K562 (cell line): ENCODE data around the gene AP2S1. TPM values are rescaled to one million over a fixed set of nuclear protein-coding genes. Genes with fewer than 3 reads are reported as not detected.

Source experiments
- CREM ChIP-seq: IDR thresholded peaks from 2 replicates; pipeline ENCODE4 v1.6.1; 2014; ENCODE audit warnings: antibody characterized with exemption, low read depth
- ERF ChIP-seq: fragments of 450-650 bp; formaldehyde crosslinking; IDR thresholded peaks from 2 replicates; pipeline ENCODE4 v1.4.0; 2020; ENCODE audit warnings: mild to moderate bottlenecking, mixed read lengths
- ETS2 ChIP-seq: IDR thresholded peaks from 2 replicates; pipeline ENCODE4 v1.6.1; 2016; ENCODE audit warnings: borderline replicate concordance, missing genetic modification characterization, mild to moderate bottlenecking, moderate library complexity, missing compliant biosample characterization; ENCODE audit not compliant: poor library complexity, severe bottlenecking
- MCM2 ChIP-seq: fragments of 450-650 bp; IDR thresholded peaks from 2 replicates; pipeline ENCODE4 v1.6.1; 2017; ENCODE audit warnings: low read depth, mild to moderate bottlenecking
- POLR2A ChIP-seq: fragments of 450-650 bp; conservative IDR thresholded peaks from 2 replicates; pipeline ENCODE4 v1.6.1; 2016
- RBM22 ChIP-seq: fragments of 200-400 bp; formaldehyde crosslinking; IDR thresholded peaks from 2 replicates; pipeline ENCODE4 v1.6.1; 2018; ENCODE audit warnings: low read length, low read depth; ENCODE audit not compliant: poor library complexity, severe bottlenecking
- polyA plus RNA-seq, 8 experiments: library from polyadenylated mRNA; depleted of rRNA in 4 of 8; stranded (reverse) in 5 of 8; unstranded in 3 of 8; fragments of >200 nt; fragmentation: Nextera tagmentation in 2 of 8; fragmentation: Illumina TruSeq in 1 of 8; extraction: Ambion mirVana in 2 of 8; extraction: Trizol in 1 of 8; gene quantifications; 2 replicates each; pipeline versions ENCODE4 v1.2.1 to v1.2.3, GENCODE V29; 2011 to 2014; ENCODE audit warnings: inconsistent platforms in 1 of 8, missing spikeins in 1 of 8
- total RNA-seq, 7 experiments: library from RNA; depleted of rRNA in 6 of 7; stranded (reverse); fragments of >200 nt in 6 of 7; fragmentation: Illumina TruSeq in 2 of 7; extraction: Trizol in 2 of 7; gene quantifications; 2 replicates each; pipeline versions ENCODE4 v1.2.1 to v1.2.3, GENCODE V29; 2011 to 2021; ENCODE audit warnings: low replicate concordance in 1 of 7
- TF ChIP-seq, protein P1 (sequence below): fragments of 200-400 bp; formaldehyde crosslinking; IDR thresholded peaks from 2 replicates; pipeline ENCODE4 v1.6.1; 2017; ENCODE audit warnings: mild to moderate bottlenecking, low read depth, low read length, moderate library complexity
- TF ChIP-seq, protein P2 (sequence below): fragments of 250-450 bp; sonication (Bioruptor Pico); IDR thresholded peaks from 2 replicates; pipeline ENCODE4 v1.4.0; 2020; ENCODE audit warnings: mild to moderate bottlenecking, moderate library complexity
- TF ChIP-seq, protein P3 (sequence below), 2 experiments: fragments of 250-450 bp in 1 of 2; fragments of 450-650 bp in 1 of 2; sonication (Bioruptor Pico) in 1 of 2; IDR thresholded peaks; 2 replicates each; pipeline versions ENCODE4 v1.6.1 to v1.8.0; 2016 to 2021; ENCODE audit warnings: mild to moderate bottlenecking in 2 of 2, moderate library complexity in 2 of 2, missing compliant biosample characterization in 1 of 2, missing genetic modification characterization in 1 of 2
- TF ChIP-seq, protein P4 (sequence below): fragments of 450-650 bp; IDR thresholded peaks from 2 replicates; pipeline ENCODE4 v1.6.1; 2016; ENCODE audit warnings: low read depth
- TF ChIP-seq, protein P5 (sequence below): fragments of 250-450 bp; sonication (Bioruptor Pico); IDR thresholded peaks from 2 replicates; pipeline ENCODE4 v1.8.0; 2021; ENCODE audit warnings: borderline replicate concordance, mild to moderate bottlenecking, moderate library complexity; ENCODE audit not compliant: poor library complexity, severe bottlenecking

The AP2S1 gene
- total and polyA plus RNA-seq, 9 of the 15 experiments (the other 6 are each of a cell fraction or from before 2014, with no cell fraction given): 32.4 to 294 (median 136) TPM

DNA sequence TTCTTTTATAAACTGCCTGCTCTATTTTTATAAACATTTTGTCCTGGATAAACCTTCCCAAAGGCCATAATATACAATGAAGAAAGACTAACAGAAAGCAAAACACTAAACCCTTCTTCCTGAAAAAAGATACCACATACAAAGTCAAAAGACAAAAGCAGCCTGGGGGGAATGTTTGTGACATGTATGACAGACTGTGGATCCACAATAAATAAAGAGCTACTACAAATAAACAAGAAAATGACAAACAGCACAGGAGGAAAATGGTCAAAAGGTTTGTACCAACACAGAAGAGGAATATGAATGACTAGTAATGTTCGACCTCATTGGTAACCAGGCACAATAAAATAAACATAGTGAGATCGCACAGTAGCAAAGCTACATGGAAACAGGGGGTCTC lies 19.8 kb downstream of the AP2S1 start (continued):
- TF ChIP-seq, protein P1, sequence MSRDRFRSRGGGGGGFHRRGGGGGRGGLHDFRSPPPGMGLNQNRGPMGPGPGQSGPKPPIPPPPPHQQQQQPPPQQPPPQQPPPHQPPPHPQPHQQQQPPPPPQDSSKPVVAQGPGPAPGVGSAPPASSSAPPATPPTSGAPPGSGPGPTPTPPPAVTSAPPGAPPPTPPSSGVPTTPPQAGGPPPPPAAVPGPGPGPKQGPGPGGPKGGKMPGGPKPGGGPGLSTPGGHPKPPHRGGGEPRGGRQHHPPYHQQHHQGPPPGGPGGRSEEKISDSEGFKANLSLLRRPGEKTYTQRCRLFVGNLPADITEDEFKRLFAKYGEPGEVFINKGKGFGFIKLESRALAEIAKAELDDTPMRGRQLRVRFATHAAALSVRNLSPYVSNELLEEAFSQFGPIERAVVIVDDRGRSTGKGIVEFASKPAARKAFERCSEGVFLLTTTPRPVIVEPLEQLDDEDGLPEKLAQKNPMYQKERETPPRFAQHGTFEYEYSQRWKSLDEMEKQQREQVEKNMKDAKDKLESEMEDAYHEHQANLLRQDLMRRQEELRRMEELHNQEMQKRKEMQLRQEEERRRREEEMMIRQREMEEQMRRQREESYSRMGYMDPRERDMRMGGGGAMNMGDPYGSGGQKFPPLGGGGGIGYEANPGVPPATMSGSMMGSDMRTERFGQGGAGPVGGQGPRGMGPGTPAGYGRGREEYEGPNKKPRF: no peak
- TF ChIP-seq, protein P2, sequence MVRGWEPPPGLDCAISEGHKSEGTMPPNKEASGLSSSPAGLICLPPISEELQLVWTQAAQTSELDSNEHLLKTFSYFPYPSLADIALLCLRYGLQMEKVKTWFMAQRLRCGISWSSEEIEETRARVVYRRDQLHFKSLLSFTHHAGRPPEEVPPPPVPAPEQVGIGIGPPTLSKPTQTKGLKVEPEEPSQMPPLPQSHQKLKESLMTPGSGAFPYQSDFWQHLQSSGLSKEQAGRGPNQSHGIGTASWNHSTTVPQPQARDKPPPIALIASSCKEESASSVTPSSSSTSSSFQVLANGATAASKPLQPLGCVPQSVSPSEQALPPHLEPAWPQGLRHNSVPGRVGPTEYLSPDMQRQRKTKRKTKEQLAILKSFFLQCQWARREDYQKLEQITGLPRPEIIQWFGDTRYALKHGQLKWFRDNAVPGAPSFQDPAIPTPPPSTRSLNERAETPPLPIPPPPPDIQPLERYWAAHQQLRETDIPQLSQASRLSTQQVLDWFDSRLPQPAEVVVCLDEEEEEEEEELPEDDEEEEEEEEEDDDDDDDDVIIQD (CRISPR knock-in tag): no peak
- TF ChIP-seq RBM22 (no peak), MCM2 (no peak), ETS2 (tag) (no peak), CREM (no peak), POLR2A (no peak), ERF (CRISPR knock-in tag) (no peak)
- TF ChIP-seq, protein P3, sequence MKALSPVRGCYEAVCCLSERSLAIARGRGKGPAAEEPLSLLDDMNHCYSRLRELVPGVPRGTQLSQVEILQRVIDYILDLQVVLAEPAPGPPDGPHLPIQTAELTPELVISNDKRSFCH (CRISPR knock-in tag; IDR thresholded peaks at IDR 0.05): no peak
- TF ChIP-seq, protein P3 (tag; IDR thresholded peaks at IDR 0.05): no peak
- TF ChIP-seq, protein P4, sequence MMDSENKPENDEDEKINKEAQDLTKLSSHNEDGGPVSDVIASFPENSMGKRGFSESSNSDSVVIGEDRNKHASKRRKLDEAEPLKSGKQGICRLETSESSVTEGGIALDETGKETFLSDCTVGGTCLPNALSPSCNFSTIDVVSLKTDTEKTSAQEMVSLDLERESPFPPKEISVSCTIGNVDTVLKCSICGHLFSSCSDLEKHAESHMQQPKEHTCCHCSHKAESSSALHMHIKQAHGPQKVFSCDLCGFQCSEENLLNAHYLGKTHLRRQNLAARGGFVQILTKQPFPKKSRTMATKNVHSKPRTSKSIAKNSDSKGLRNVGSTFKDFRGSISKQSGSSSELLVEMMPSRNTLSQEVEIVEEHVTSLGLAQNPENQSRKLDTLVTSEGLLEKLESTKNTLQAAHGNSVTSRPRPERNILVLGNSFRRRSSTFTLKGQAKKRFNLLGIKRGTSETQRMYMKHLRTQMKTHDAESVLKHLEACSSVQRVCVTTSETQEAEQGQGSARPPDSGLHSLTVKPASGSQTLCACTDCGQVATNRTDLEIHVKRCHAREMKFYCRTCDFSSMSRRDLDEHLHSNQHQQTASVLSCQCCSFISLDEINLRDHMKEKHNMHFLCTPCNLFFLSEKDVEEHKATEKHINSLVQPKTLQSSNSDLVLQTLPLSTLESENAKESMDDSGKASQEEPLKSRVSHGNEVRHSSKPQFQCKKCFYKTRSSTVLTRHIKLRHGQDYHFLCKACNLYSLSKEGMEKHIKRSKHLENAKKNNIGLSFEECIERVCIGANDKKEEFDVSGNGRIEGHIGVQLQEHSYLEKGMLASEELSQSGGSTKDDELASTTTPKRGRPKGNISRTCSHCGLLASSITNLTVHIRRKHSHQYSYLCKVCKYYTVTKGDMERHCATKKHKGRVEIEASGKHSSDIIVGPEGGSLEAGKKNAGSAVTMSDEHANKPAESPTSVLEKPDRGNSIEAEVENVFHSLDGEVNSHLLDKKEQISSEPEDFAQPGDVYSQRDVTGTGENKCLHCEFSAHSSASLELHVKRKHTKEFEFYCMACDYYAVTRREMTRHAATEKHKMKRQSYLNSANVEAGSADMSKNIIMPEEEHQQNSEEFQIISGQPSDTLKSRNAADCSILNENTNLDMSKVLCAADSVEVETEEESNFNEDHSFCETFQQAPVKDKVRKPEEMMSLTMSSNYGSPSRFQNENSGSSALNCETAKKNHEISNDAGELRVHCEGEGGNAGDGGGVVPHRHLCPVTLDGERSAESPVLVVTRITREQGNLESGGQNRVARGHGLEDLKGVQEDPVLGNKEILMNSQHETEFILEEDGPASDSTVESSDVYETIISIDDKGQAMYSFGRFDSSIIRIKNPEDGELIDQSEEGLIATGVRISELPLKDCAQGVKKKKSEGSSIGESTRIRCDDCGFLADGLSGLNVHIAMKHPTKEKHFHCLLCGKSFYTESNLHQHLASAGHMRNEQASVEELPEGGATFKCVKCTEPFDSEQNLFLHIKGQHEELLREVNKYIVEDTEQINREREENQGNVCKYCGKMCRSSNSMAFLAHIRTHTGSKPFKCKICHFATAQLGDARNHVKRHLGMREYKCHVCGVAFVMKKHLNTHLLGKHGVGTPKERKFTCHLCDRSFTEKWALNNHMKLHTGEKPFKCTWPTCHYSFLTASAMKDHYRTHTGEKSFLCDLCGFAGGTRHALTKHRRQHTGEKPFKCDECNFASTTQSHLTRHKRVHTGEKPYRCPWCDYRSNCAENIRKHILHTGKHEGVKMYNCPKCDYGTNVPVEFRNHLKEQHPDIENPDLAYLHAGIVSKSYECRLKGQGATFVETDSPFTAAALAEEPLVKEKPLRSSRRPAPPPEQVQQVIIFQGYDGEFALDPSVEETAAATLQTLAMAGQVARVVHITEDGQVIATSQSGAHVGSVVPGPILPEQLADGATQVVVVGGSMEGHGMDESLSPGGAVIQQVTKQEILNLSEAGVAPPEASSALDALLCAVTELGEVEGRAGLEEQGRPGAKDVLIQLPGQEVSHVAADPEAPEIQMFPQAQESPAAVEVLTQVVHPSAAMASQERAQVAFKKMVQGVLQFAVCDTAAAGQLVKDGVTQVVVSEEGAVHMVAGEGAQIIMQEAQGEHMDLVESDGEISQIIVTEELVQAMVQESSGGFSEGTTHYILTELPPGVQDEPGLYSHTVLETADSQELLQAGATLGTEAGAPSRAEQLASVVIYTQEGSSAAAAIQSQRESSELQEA: no peak
- TF ChIP-seq, protein P5, sequence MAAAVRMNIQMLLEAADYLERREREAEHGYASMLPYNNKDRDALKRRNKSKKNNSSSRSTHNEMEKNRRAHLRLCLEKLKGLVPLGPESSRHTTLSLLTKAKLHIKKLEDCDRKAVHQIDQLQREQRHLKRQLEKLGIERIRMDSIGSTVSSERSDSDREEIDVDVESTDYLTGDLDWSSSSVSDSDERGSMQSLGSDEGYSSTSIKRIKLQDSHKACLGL (CRISPR knock-in tag): no peak
